Kidney capillary endothelial cell (primary cell): Measurements from ENCODE around the gene ERP27.

ENCODE experiments used
- DNase-seq: peaks from one replicate; pipeline ENCODE4 v3.0.0-alpha.2; 2018; ENCODE audit warnings: low spot score

Gene ERP27

GRCh38 chr12:14959916-14960496 is 21.7 kb upstream of the ERP27 start:
- DNase-seq: no peak

GRCh38 chr12:14959463-14959862 is 21.1 kb upstream of the ERP27 start:
- no peak for DNase-seq

GRCh38 chr12:14959126-14959440 is 20.7 kb upstream of the ERP27 start:
- DNase-seq: no peak

- DNase-seq: no peak
Observed at GRCh38 chr12:14958361-14959125, 20.2 kb upstream of the ERP27 start.

GRCh38 chr12:14957551-14958168 is 19.3 kb upstream of the ERP27 start:
- DNase-seq: no peak

- no peak for DNase-seq
Observed at GRCh38 chr12:14956905-14957304, 18.6 kb upstream of the ERP27 start.

- DNase-seq: no peak
Observed at GRCh38 chr12:14956024-14956891, 17.9 kb upstream of the ERP27 start.

- DNase-seq: no peak
Observed at GRCh38 chr12:14954269-14954668, 15.9 kb upstream of the ERP27 start.

- no peak for DNase-seq
Observed at GRCh38 chr12:14953752-14954151, 15.4 kb upstream of the ERP27 start.

- peak; percentile 99 for DNase-seq
Observed at GRCh38 chr12:14952299-14952921, 14.1 kb upstream of the ERP27 start.

GRCh38 chr12:14951851-14952250 is 13.5 kb upstream of the ERP27 start:
- DNase-seq: no peak

- no peak for DNase-seq
Observed at GRCh38 chr12:14950982-14951746, 12.8 kb upstream of the ERP27 start.

- DNase-seq: no peak
Observed at GRCh38 chr12:14950421-14950820, 12.1 kb upstream of the ERP27 start.

- no peak for DNase-seq
Observed at GRCh38 chr12:14949631-14950030, 11.3 kb upstream of the ERP27 start.

GRCh38 chr12:14948672-14949071 is 10.3 kb upstream of the ERP27 start:
- peak; percentile 96 for DNase-seq

- DNase-seq: no peak
Observed at GRCh38 chr12:14946861-14947260, 8.5 kb upstream of the ERP27 start.

GRCh38 chr12:14946162-14946561 is 7.8 kb upstream of the ERP27 start:
- no peak for DNase-seq

- DNase-seq: no peak
Observed at GRCh38 chr12:14942196-14942931, 4.0 kb upstream of the ERP27 start.

- DNase-seq: no peak
Observed at GRCh38 chr12:14941369-14941768, 3.0 kb upstream of the ERP27 start.

- DNase-seq: no peak
Observed at GRCh38 chr12:14937689-14938088, 648 bp downstream of the ERP27 start.

GRCh38 chr12:14937014-14937413 is 1.3 kb downstream of the ERP27 start:
- DNase-seq: no peak
